AG04450 (cell line): ENCODE results near the gene KLHL8. TPM values are rescaled to one million over a fixed set of nuclear protein-coding genes. Genes with fewer than 3 reads are reported as not detected.
A peak's percentile ranks its signal among the peaks of the same experiment; 100 is the strongest.

Experiments
- CTCF ChIA-PET: fragments of 300-600, 350-600 bp; formaldehyde crosslinking; extraction: SDS; loops from one replicate; lab custom pipeline; 2022; ENCODE audit warnings: antibody characterized with exemption, inconsistent platforms; lab: Charles Lee
- POLR2A ChIA-PET: fragments of 350-600 bp; formaldehyde crosslinking; extraction: SDS; loops from one replicate; lab custom pipeline; 2021; ENCODE audit warnings: antibody characterized with exemption, inconsistent platforms; lab: Yijun Ruan, JAX
- DNase-seq: peaks from one replicate; pipeline ENCODE4 v3.0.0-alpha.2; 2011; ENCODE audit warnings: low read depth, low spot score
- H3K27ac ChIP-seq: one replicate; pipeline ENCODE4 v1.5.1; 2012; ENCODE audit warnings: low read depth, low read length, control low read depth
- H3K27me3 ChIP-seq: one replicate; pipeline ENCODE4 v1.6.0; 2012; ENCODE audit warnings: low read length; ENCODE audit not compliant: control insufficient read depth, insufficient read depth
- H3K4me3 ChIP-seq: 2 replicates; pipeline ENCODE4 v1.5.1; 2011; ENCODE audit warnings: mild to moderate bottlenecking, low read depth, low read length, control low read depth
- H3K9me3 ChIP-seq: 2 replicates; pipeline ENCODE4 v1.5.1; 2012; ENCODE audit warnings: low read length; ENCODE audit not compliant: control insufficient read depth, insufficient read depth
- CTCF ChIP-seq: IDR thresholded peaks from 2 replicates; pipeline ENCODE4 v1.5.1; 2011; ENCODE audit warnings: low read depth, low read length, control low read depth, inconsistent platforms
- polyA plus RNA-seq: library from polyadenylated mRNA; depleted of rRNA; stranded (reverse); fragments of >200 nt; gene quantifications from 2 replicates; pipeline ENCODE4 v1.2.3, GENCODE V29; 2011

The KLHL8 gene
- polyA plus RNA-seq, 1 experiment: 9.0 TPM

- DNase-seq: no peak
- no peak for TF ChIP-seq CTCF
- Histone ChIP-seq H3K4me3 (no peak overlapping the region), H3K27ac (no peak overlapping the region), H3K27me3 (no peaks in the 10 kb centered on the region), H3K9me3 (0 out of 2 replicates have a peak, but pooled peaks cover 3% of the 10 kb centered on the region)
- ChIA-PET POLR2A (no interaction called here), CTCF (interaction anchor here (1.8 kb wide), 1 partner anchor 35 kb away, joined by 6 read pairs; no protein-coding TSS in a partner anchor)
Measured at GRCh38 chr4:87185146-87185870, 35.1 kb downstream of the KLHL8 start.

- no peak overlapping the region for H3K4me3 ChIP-seq
- CTCF ChIA-PET: interaction anchor here (0.8 to 1.1 kb wide), 2 partner anchors 30 to 685 kb away, joined by 3 read pairs; no protein-coding TSS in a partner anchor
- H3K27me3 ChIP-seq: no peaks in the 10 kb centered on the region
- POLR2A ChIA-PET: no interaction called here
- no peak overlapping the region for H3K27ac ChIP-seq
- no peak for DNase-seq
- no peaks in the 10 kb centered on the region for H3K9me3 ChIP-seq
- no peak for TF ChIP-seq CTCF
Measured at GRCh38 chr4:87180767-87181166, 39.7 kb downstream of the KLHL8 start.

- ChIA-PET CTCF (interaction anchor here (1.5 kb wide), 1 partner anchor 56 kb away, joined by 5 read pairs; no protein-coding TSS in a partner anchor), POLR2A (no interaction called here)
- peak; percentile 4 for DNase-seq
- no peaks in the 10 kb centered on the region for H3K9me3 ChIP-seq
- H3K27me3 ChIP-seq: no peaks in the 10 kb centered on the region
- no peak overlapping the region for H3K27ac ChIP-seq
- no peak overlapping the region for H3K4me3 ChIP-seq
- TF ChIP-seq CTCF: no peak
Measured at GRCh38 chr4:87179751-87180150, 40.7 kb downstream of the KLHL8 start.

- ChIA-PET POLR2A (no interaction called here), CTCF (interaction anchor here (1.8 kb wide), 1 partner anchor 25 kb away, joined by 5 read pairs; no protein-coding TSS in a partner anchor)
- Histone ChIP-seq H3K27me3 (no peaks in the 10 kb centered on the region), H3K9me3 (no peaks in the 10 kb centered on the region), H3K4me3 (no peak overlapping the region), H3K27ac (no peak overlapping the region)
- TF ChIP-seq CTCF: no peak
- no peak for DNase-seq
Measured at GRCh38 chr4:87174672-87175071, 45.7 kb downstream of the KLHL8 start.

- DNase-seq: no peak
- Histone ChIP-seq H3K4me3 (no peak overlapping the region), H3K9me3 (no peaks in the 10 kb centered on the region), H3K27me3 (no peaks in the 10 kb centered on the region), H3K27ac (no peak overlapping the region)
- ChIA-PET CTCF (interaction anchor here (3.2 kb wide), 1 partner anchor 21 kb away, joined by 19 read pairs; no protein-coding TSS in a partner anchor), POLR2A (no interaction called here)
- TF ChIP-seq CTCF: no peak
Measured at GRCh38 chr4:87171944-87172343, 48.5 kb downstream of the KLHL8 start.
